GM20000 (cell line): ENCODE data around the gene AURKAIP1.

ENCODE experiments used
- DNase-seq: peaks from one replicate; pipeline ENCODE4 v3.0.0; 2012; ENCODE audit warnings: low spot score
- TF ChIP-seq, protein P1 (sequence below): IDR thresholded peaks from 2 replicates; pipeline ENCODE4 v1.5.1; 2012; ENCODE audit warnings: mild to moderate bottlenecking, control low read depth; ENCODE audit errors: extremely low read depth, missing control alignments

The AURKAIP1 gene

DNA sequence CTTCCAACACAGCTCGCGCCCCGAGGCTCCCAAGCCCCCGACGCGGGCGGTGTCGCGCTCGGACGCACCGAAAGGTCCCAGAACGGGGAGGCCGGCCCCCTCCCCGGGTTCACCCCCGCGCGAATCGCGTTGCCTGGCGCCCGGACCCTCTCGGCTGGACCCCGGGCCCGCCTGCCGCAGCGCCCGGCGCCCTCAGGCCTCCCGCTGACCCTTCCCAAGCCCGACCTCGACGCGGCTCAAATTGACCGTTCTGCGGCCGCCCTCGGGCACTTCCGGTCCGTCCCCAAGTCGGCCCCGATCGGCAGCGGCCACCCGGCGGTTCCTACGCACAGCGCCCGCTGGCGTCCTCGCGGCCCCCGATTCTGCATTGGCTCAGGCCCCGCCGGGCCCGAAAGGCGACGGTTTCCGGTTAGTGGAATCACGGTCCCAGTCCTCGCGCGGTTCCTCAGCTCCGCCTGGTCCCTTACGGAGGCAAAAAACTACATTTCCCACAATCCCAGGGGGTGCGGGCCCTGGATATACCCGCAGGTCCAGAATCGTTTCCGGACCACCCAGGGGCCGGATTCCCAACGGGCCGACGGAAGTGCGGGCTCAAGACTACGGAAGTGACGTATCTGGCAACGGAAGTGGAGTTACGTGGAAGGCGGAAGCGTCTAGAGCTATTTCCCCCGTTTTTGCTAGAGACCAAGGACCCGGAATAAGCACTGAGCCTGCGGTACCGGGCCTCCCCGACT is at the start of gene AURKAIP1:
TSS of gene AURKAIP1 (minus strand) at position 279 of the 734 bp plus-strand sequence. CDS start 451 bp downstream, outside the sequence.
- peak; percentile 99 for DNase-seq
- TF ChIP-seq, protein P1, sequence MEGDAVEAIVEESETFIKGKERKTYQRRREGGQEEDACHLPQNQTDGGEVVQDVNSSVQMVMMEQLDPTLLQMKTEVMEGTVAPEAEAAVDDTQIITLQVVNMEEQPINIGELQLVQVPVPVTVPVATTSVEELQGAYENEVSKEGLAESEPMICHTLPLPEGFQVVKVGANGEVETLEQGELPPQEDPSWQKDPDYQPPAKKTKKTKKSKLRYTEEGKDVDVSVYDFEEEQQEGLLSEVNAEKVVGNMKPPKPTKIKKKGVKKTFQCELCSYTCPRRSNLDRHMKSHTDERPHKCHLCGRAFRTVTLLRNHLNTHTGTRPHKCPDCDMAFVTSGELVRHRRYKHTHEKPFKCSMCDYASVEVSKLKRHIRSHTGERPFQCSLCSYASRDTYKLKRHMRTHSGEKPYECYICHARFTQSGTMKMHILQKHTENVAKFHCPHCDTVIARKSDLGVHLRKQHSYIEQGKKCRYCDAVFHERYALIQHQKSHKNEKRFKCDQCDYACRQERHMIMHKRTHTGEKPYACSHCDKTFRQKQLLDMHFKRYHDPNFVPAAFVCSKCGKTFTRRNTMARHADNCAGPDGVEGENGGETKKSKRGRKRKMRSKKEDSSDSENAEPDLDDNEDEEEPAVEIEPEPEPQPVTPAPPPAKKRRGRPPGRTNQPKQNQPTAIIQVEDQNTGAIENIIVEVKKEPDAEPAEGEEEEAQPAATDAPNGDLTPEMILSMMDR: peak; percentile 52

DNA sequence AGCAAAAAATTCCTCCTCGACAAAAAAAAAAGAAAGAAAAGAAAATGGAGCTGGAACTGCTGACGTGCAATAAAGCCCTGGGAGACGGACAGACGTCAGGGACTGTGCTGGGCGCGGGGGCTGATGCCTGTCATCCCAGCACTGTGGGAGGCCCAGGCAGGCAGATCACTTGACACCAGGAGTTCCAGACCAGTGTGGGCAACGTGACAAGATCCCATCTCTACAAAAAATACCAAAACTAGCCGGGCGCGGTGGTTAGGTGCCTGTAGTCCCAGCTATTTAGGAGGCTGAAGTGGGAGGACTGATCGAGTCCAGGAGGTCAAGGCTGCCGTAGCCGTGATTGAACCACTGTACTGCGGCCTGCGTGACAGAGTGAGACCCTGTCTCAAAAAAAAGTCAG is 49.7 kb upstream of the AURKAIP1 start:
- DNase-seq: no peak
- TF ChIP-seq, protein P1: no peak

DNA sequence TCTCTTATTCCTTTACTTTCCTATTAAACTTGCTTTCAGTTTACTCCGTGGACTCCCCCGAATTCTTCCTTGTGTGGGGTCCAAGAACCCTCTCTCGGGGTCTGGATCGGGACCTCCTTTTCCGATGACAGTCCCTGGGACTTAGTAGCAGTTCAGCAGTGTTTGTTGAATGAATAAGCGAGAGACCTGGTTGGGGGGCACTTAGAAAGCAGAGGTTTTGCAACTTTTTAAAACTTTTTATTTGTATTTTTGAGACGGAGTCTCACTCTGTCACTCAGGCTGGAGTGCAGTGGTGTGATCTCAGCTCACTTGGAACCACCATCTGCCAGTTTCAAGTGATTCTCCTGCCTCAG is 48.2 kb upstream of the AURKAIP1 start:
- TF ChIP-seq, protein P1: no peak

DNA sequence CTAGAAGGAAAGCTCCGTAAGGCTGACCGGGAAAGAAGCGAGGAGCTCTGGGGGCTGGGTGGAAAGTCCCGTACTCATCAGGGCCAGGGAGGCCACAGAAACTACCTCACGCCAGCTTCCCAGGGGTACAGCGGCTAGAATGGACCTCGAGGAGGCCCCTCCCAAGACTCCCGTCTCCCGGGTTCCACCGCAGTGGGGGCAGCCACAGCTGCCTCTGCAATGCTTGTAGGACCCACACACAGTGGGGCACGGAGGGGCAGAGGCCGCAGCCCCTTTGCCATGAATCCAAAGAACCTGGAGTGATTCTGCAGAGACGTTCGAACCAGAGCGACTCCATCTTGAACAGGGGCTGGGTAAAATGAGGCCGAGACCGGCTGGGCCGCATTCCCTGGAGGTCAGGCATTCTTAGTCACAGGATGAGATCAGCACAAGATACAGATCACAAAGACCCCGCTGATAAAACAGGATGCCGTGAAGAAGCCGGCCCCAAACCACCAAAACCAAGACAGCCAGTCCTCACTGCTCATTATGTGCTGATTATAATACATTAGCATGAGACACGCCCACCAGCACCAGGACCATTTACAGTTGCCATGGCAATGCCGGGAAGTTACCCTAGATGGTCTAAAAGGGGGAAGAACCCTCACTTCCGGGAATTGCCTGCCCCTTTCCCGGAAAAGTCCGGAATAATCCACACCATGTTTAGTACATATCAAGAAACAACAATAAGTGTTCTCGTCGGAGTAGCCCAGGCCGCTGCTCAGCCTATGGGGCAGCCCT is 47.6 kb upstream of the AURKAIP1 start:
- DNase-seq: no peak
- TF ChIP-seq, protein P1: no peak

More for the DNA sequence above, 48.2 kb upstream of the AURKAIP1 start:
- DNase-seq: no peak

DNA sequence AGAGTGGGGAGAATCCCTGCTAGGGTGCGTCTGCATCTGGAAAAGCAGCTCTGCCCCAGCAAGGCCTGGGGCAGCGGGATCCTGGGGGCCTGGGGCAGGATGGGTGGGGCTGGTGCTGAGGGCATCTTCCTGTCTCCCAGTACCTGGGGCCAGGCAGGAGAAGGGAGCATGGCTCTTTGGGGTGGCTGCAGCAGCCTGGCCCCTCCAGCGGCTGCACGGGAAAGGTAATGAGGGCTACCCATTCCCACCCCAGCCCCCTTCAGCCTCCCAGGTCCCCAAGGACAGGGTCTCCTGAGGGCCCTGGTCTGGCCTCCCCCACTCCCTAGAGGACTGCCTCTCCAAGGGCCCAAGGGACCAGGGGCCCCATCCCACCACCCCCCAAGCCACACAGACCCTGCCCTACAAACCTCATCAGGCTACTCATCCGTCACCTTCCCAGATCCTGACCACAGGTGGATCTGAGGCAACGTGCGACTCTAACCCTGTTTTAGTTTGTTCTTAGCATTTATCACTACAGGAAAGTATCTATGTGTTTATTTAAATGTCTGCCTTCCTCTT is 47.0 kb upstream of the AURKAIP1 start:
- DNase-seq: peak; percentile 13
- TF ChIP-seq, protein P1: no peak

DNA sequence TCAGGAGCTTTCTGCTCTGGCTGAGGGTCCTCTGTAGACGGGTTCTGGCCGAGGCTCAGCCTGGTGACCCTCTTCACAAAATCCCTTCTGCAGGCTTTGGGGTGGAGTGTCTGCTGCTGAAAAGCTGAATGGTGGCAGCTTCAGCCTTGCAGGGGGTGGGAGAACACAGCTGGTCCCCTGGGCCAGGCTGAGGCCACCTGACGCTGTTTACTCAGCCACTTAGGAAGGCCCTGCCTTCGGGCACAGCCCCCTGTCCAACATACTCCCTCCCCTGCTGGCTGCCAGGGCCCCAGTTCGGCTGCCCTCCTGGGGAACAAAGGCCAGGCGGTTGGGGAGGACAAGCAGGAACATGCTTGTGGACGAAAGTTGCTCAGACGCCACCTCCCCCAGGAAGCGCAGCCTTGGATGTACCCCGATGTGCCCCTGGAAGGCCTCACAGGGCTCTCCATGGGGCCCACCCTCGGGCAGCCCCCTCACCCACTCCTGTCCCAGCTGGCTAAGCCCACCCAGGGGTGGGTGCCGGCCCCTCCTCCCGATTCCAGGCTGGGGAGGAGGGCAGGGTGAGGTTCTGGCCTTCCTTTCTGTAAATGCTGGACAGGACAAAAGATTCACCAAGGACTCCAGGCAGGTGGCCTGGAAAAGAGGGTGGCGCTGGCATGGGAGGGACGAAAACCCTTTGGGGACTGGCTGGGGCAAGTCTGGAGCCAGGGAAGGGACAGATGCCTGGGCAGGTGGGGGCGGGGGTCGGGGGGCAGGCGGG is 46.3 kb upstream of the AURKAIP1 start, which contains the start of gene ANKRD65:
TSS of gene ANKRD65 (minus strand) at position 130 of the 760 bp plus-strand sequence. CDS start 271 bp downstream, outside the sequence.
- TF ChIP-seq, protein P1: no peak
- peak; percentile 21 for DNase-seq
